ENCODE results near the gene HTT-AS.

Gene HTT-AS

DNA sequence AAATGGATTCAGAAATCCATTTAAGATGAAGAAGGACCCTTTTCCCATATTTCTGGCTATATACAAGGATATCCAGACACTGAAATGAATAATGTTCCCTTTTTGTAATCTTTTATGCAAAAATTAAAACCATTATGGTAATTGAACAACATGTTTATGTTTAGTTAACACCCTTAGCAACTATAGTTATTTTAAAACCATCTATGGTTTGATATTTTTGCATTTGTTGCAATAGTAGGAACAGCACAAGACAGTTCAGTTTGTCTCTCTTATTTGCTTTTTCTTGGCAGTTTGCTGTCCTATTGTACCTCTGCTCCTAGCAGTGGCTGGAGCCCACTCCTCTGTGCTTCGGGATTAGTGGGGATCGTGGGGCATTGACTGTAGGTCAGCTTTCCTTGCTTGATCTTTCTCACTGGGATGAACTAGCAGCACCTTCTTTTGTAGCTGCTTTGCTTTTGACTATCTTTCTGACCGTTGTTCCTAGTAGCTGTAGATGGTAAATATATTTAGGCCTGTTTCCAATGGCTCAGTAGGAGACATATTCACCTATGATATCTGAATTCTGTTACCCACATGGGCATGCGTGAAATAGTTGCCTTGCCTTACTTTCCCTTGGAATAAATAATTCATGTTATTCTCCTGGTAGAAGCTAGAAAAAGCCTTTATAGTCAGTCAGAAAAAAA is 12.9 kb upstream of the HTT-AS start:
- DNase-seq (ENCODE audit: low spot score): no peak

DNA sequence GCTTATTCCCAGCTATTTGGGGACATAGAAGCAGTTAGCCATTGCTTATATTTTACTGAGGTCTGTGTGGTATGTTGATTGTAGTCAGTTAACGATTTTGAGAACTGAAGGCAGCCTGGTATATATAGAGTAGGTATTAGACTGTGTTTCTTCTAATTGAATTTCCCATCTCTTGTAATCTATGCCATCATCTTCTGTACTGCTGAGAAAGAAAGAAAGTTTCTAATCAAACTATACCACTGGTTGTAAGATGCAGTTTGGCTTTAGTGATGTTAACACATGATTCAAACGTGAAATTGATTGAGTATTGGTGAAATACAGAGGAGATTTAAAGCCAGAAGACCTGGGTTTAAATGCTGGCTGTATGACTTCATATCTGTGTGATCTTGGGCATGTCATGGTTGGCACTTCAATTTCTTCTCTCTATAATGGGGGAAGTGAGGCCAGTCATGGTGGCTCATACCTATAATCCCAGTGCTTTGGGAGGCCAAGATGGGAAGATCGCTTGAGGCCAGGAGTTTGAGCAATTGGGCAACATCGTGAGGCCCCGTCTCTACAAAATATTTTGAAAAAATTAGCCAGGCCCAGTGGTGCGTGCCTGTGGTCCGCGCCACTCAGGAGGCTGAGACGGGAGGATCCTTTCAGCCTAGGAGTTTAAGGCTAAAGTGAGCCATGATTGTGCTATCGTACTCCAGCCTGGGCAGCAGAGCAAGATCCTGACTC is 11.8 kb upstream of the HTT-AS start:
- no peak for DNase-seq (ENCODE audit: low spot score)

DNA sequence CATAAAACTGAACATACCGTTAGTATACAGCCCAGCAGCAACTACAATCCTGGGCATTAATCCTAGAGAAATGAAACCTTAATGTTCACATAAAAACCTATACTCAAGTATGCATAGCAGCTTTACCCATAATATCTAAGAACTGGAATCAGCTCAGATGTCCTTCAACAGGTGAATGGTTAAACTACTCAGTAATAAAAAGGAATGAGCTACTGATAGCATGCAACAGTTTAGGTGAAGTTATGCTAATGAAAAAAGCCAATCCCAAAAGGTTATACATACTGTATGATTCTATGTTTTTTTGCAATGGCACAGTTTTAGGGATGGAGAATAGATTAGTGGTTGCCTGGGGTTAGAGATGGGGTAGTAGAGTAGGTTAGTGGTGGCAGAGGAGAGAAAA is 9.4 kb upstream of the HTT-AS start:
- DNase-seq (ENCODE audit: low spot score): no peak

DNA sequence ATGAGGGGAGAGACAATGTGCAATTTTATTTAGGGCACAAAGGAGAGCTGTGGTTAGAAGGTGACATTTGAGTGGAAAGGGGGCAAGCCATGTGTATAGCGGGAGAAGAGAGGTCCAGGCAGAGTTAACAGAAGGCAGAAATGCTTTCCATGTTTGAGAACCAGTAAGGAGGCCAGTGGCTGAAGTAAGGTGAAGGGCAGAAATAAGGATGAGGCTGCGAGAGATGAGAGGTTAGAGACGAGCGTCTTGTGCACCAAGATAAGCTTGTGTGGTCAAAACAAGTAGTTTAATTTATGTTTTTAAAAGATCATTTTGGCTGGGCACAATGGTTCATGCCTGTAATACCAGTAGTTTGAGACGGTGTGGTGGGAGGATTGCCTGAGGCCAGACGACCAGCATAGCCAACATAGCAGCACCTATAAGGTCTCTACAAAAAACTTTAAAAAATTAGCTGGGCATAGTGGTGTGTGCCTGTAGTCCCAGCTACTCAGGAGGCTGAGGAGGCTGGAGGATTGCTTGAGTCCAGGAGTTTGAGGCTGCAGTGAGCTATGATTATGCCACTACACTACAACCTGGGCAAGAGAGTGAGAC is 8.7 kb upstream of the HTT-AS start:
- no peak for DNase-seq (ENCODE audit: low spot score)

DNA sequence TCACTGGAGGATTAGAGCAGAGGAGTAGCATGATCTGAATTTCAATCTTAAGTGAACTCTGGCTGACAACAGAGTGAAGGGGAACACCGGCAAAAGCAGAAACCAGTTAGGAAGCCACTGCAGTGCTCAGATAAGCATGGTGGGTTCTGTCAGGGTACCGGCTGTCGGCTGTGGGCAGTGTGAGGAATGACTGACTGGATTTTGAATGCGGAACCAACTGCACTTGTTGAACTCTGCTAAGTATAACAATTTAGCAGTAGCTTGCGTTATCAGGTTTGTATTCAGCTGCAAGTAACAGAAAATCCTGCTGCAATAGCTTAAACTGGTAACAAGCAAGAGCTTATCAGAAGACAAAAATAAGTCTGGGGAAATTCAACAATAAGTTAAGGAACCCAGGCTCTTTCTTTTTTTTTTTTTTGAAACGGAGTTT is 5.4 kb upstream of the HTT-AS start:
- no peak for DNase-seq (ENCODE audit: low spot score)

DNA sequence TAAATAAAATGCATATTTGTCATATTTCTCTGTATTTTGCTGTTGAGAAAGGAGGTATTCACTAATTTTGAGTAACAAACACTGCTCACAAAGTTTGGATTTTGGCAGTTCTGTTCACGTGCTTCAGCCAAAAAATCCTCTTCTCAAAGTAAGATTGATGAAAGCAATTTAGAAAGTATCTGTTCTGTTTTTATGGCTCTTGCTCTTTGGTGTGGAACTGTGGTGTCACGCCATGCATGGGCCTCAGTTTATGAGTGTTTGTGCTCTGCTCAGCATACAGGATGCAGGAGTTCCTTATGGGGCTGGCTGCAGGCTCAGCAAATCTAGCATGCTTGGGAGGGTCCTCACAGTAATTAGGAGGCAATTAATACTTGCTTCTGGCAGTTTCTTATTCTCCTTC is 3.5 kb upstream of the HTT-AS start:
- no peak for DNase-seq (ENCODE audit: low spot score)

DNA sequence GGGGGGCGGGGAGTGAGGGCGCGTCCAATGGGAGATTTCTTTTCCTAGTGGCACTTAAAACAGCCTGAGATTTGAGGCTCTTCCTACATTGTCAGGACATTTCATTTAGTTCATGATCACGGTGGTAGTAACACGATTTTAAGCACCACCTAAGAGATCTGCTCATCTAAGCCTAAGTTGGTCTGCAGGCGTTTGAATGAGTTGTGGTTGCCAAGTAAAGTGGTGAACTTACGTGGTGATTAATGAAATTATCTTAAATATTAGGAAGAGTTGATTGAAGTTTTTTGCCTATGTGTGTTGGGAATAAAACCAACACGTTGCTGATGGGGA is 1.3 kb upstream of the HTT-AS start:
- DNase-seq (ENCODE audit: low spot score): no peak

DNA sequence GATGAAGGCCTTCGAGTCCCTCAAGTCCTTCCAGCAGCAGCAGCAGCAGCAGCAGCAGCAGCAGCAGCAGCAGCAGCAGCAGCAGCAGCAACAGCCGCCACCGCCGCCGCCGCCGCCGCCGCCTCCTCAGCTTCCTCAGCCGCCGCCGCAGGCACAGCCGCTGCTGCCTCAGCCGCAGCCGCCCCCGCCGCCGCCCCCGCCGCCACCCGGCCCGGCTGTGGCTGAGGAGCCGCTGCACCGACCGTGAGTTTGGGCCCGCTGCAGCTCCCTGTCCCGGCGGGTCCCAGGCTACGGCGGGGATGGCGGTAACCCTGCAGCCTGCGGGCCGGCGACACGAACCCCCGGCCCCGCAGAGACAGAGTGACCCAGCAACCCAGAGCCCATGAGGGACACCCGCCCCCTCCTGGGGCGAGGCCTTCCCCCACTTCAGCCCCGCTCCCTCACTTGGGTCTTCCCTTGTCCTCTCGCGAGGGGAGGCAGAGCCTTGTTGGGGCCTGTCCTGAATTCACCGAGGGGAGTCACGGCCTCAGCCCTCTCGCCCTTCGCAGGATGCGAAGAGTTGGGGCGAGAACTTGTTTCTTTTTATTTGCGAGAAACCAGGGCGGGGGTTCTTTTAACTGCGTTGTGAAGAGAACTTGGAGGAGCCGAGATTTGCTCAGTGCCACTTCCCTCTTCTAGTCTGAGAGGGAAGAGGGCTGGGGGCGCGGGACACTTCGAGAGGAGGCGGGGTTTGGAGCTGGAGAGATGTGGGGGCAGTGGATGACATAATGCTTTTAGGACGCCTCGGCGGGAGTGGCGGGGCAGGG is 711 bp upstream of the HTT-AS start:
- peak; percentile 64 for DNase-seq (ENCODE audit: low spot score)

DNA sequence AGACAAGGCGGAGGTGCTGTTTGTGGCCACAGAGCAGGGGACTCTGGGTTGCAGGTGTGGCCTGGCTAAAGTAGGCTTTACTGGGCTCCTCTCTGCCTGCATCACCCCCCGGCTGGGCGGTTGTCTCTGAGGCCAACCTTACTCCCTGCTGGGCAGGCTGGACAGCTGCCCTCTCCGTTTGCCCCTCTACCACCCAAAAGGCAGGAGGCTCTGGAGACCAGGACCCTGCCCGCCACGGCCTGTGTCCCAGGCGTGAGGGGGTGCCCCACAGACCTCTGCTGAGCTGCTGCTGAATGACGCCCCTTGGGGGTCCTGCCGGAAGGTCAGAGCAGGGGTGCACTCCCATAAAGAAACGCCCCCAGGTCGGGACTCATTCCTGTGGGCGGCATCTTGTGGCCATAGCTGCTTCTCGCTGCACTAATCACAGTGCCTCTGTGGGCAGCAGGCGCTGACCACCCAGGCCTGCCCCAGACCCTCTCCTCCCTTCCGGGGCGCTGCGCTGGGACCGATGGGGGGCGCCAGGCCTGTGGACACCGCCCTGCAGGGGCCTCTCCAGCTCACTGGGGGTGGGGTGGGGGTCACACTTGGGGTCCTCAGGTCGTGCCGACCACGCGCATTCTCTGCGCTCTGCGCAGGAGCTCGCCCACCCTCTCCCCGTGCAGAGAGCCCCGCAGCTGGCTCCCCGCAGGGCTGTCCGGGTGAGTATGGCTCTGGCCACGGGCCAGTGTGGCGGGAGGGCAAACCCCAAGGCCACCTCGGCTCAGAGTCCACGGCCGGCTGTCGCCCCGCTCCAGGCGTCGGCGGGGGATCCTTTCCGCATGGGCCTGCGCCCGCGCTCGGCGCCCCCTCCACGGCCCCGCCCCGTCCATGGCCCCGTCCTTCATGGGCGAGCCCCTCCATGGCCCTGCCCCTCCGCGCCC is 920 bp downstream of the HTT-AS start:
- no peak for DNase-seq (ENCODE audit: low spot score)

DNA sequence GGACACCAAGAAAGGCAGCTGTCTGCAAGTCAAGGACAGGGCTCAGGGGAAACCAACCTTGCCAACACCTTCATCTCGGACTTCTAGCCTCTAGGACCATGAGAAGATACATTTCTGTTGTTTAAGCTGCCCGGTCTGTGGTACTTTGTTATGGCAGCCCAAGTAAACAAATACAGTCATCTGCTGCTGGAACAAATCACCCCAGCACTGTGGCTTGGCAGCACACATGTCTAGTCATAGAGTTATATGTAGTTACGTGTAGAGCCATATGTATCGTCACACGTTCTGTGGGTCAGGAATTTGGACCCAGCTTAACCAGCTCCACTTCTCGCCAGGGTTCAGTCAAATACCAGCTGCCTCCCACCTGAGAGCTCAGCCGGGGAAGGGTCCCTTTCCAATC is 2.5 kb downstream of the HTT-AS start:
- DNase-seq (ENCODE audit: low spot score): no peak

DNA sequence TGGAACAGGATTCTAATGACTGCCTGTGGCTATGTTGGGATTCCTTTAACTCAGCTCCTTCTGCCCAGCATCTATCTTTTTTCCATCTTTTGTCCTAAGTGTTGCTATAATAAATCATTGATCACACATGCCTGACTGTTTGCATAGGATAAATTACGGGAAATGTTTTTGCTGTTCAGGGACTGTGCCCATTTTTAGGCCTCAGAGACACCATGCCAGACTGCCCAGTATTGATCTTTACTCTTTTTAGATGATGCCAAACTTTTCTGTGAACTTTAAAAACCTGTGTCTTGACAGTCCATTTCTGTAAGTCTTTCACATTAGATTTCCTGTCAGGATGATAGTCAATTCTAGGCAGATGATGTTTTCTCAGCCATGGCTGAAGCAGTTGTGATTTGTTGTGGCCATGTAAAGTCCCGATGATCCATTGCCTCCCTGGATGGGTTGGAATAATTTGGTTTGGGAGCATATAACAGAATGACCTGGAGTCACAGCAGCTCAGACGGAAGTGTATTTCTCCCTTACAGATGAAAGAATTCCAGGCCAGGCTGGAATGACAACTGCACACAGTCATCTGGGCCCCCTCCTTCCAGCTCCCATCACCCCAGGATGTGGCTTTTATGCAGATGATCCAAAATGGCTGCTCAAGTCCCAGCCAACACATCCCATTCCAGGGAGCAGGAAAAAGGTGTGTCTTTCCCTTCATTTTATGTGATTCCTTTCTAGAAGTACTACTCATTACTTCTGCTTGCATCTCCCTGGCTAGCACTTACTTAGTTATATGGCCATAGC is 3.4 kb downstream of the HTT-AS start:
- no peak for DNase-seq (ENCODE audit: low spot score)

DNA sequence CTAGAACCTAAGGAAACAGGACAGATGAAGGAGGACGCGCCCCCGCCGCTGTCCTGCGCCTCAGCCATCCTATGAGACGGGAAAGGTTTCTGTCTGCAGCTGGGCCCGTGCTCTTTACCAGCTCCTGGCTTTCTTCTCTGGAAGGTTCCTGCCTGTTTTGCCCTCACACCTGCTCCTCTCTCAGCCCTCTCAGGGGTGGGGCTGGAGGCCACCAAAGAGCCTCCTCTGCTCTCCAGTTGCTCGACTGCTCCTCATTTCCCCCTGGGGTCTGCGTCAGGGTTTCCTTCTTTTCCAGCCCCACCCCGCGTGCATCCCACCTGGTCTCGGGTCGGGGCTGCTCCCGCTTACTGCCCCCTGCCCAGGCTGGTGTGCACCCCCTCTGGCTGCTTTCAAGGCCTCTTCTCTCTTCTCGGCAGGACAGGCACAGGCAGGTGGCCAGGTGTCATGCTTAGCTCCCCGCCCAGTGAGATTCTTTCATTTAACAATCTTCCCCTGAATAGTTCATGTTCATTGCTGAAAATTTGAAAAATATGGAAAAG is 4.6 kb downstream of the HTT-AS start:
- DNase-seq (ENCODE audit: low spot score): no peak

DNA sequence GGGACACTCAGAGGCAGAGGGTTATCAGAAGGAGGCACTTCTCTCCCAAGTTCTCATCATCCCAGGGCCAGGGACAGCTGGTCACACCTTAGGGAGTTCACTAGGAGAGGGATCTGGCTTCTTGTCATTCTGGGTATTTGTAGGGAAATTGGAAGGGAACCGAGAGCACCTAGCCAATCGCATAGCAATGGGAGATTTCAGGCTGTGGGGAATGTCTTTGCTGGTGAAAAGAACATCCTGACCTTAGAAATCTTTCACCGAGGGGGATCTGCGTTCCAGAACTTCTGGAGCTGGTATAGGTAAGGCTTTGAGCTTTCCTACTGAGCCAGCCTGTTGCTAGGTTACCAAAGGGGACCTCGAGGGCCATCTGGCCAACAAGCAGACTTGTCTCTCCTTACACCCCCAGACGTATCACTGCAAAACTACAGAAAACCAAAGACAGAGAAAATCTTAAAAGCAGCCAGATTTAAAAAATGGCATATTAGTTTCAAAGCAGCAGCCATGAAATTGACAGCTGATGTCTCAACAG is 6.8 kb downstream of the HTT-AS start:
- DNase-seq (ENCODE audit: low spot score): no peak

DNA sequence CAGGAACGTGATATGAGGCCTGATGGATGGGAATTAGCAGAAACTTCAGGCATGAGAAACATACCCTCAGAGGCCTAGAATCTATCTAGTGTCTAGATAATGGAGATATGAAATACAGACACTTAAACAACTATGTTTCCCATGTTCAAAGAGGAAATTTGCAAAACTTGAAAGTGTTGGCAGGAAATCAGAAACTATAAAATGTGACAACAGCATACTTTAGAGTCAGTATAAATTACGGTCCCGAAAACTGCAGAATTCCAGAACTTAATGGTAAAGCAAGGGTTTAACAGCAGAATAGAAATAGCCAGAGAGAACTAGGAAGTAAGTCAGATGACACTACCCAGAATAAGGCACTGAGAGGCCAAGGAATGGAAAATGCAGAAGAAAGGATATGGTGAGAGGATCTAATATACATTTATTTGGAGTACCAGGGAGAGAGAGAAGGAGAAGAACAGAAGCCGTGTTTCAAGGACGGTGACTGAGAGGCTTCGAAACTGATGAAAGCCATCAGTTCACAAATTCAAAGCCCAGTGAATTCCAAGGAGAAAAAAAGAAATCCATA is 7.4 kb downstream of the HTT-AS start:
- DNase-seq (ENCODE audit: low spot score): no peak

DNA sequence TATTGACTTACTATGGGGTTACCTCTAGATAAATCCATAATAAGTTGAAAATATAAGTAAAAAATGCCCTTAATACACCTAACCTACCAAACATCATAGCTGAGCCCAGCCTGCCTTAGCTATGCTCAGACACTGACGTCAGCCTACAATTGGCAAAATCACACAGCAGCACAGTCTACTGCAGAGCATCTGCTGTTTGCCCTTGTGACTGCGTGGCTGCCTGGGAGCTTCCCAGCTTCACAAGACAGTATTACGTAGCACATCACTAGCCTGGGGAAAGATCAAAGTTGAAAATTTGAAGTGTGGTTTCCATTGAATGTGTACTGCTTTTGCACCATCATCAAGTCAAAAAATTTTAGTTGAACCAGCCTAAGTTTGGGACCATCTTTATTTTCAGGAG is 8.8 kb downstream of the HTT-AS start:
- DNase-seq (ENCODE audit: low spot score): no peak

DNA sequence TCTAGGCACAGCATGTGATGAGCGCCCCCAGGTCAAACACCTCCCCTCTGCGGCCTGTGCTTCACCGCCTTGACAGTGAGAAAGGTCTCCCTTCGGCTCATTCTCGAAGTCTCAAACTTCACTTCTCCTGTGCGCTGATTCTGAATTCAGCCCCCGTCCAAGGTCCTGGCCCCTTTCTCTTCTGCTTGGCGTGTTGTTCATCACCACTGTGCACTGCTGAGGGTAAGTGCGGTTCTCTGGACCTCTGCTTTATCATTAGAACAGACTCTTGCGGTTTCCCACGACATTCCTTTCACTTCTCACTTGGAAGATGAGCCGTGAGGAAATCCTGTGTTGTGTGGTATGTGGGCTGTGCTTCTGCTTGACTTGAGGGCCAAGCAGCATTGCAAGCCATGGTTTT is 11.9 kb downstream of the HTT-AS start:
- DNase-seq (ENCODE audit: low spot score): no peak

DNA sequence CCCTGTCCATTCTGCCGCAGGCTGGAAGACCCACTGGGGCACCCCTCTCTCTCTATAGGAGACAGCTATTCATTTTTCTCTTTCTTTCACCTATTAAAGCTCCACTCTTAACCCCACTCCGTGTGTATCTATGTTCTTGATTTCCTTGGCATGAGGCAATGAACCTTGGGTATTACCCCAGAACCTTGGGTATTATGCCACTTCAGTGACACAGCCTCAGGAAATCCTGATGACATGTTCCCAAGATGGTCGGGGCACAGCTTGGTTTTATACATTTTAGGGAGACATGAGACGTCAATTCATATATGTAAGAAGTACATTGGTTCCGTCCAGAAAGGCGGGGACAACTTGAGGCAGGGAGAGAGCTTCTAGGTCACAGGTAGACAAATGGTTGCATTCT is 13.4 kb downstream of the HTT-AS start:
- DNase-seq (ENCODE audit: low spot score): no peak

DNA sequence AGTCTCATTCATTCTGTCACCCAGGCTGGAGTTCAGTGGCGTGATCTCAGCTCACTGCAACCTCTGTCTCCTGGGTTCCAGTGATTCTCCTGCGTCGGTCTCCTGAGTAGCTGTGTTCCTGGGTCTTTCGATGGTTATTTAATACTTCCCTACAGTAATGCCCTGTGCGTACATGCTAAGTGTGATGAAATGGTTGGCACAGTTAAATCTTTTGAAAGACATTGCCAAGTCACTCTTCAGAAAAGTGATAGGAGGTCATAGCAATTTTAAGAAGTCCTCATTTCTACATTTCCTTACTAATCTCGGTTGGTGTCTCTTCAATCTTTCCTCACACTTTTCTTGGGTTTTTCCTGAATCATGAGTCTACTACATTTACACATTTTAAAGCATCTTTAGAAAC is 14.4 kb downstream of the HTT-AS start:
- DNase-seq (ENCODE audit: low spot score): no peak

DNA sequence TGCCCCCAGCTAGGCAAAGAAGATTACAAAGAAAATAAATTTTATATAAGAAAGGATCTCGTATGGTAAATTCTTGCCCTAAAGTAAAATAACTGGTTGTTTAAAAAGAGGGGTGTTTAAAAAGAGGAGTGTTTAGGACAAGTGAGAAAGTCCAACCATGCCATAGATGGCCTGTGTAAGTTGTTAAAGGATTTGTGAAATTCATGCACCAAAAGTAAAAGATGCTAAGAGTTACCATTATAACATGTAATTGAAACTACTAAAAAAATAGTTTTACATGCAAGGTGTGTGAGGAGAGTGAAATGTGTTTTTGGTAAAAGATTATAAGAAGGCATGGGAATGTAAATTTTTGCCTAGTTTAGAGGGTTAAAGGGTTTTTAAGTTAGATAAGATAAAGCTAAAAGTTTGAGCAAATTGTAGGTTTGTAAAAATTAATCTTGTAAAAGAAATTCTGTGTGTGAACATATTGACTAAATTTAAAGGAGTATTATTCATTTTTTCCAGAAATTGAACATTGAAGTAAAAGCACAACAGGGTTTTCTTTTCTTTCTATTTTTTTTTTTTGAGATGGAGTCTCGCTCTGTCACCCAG is 20.1 kb downstream of the HTT-AS start:
- DNase-seq (ENCODE audit: low spot score): no peak

All from HuH-7.5 (cell line).